AG04449 (cell line): Measurements from ENCODE around the gene ZNF662.
A peak's percentile ranks its signal among the peaks of the same experiment; 100 is the strongest.

Source experiments
- CTCF ChIA-PET: fragments of 350-600 bp; formaldehyde crosslinking; extraction: SDS; loops from one replicate; lab custom pipeline; 2021; ENCODE audit warnings: antibody characterized with exemption; lab: Yijun Ruan, JAX
- POLR2A ChIA-PET: fragments of 400-600, 350-600 bp; formaldehyde crosslinking; extraction: SDS; loops from one replicate; lab custom pipeline; 2020; ENCODE audit warnings: antibody characterized with exemption, inconsistent platforms; lab: Yijun Ruan, JAX
- DNase-seq: peaks from one replicate; pipeline ENCODE4 v3.0.0-alpha.2; 2010; ENCODE audit warnings: low read depth, low spot score
- H3K4me3 ChIP-seq: 2 replicates; pipeline ENCODE4 v1.5.1; 2011; ENCODE audit warnings: low read depth, mild to moderate bottlenecking, control low read depth, low read length
- CTCF ChIP-seq: IDR thresholded peaks from one replicate; pipeline ENCODE4 v1.5.1; 2011; ENCODE audit warnings: mild to moderate bottlenecking, moderate library complexity, low read length, control low read depth, inconsistent platforms; ENCODE audit not compliant: insufficient read depth; ENCODE audit errors: missing control alignments

The ZNF662 gene

GRCh38 chr3:42906070-42906847 lies at the start of gene ZNF662:
Gene ZNF662, plus strand, starts transcription at chr3:42906142. Its CDS starts 1,973 bp downstream, at chr3:42908115.
- no peak for TF ChIP-seq CTCF
- ChIA-PET POLR2A (no interaction called here), CTCF (no interaction called here)
- no peak for DNase-seq
- peak within 1 kb of the TSS; percentile 57 for H3K4me3 ChIP-seq

- TF ChIP-seq CTCF: no peak
- ChIA-PET CTCF (interaction anchor here (1.3 to 1.5 kb wide), 2 partner anchors 17 to 25 kb away, joined by 3 to 9 read pairs; no protein-coding TSS in a partner anchor), POLR2A (no interaction called here)
- H3K4me3 ChIP-seq: no peak overlapping the region
- no peak for DNase-seq
These were observed 49.4 kb upstream of the ZNF662 start for GRCh38 chr3:42856544-42856943.

GRCh38 chr3:42864321-42864950 lies 41.5 kb upstream of the ZNF662 start:
- no peak for TF ChIP-seq CTCF
- no peak for DNase-seq
- POLR2A ChIA-PET: no interaction called here
- H3K4me3 ChIP-seq: no peak overlapping the region
- CTCF ChIA-PET: no interaction called here

GRCh38 chr3:42865256-42865655 lies 40.7 kb upstream of the ZNF662 start:
- H3K4me3 ChIP-seq: no peak overlapping the region
- ChIA-PET POLR2A (no interaction called here), CTCF (interaction anchor here (1.2 kb wide), 1 partner anchor 636 kb away, joined by 3 read pairs; no protein-coding TSS in a partner anchor)
- no peak for TF ChIP-seq CTCF
- DNase-seq: no peak

GRCh38 chr3:42867138-42867537 lies 38.8 kb upstream of the ZNF662 start:
- POLR2A ChIA-PET: no interaction called here
- no peak for TF ChIP-seq CTCF
- H3K4me3 ChIP-seq: no peak overlapping the region
- CTCF ChIA-PET: no interaction called here
- DNase-seq: no peak

GRCh38 chr3:42868841-42869240 lies 37.1 kb upstream of the ZNF662 start:
- TF ChIP-seq CTCF: no peak
- ChIA-PET CTCF (interaction anchor here (1.3 to 2.4 kb wide), 2 partner anchors 10 to 13 kb away, joined by 6 read pairs; no protein-coding TSS in a partner anchor), POLR2A (no interaction called here)
- DNase-seq: no peak
- no peak overlapping the region for H3K4me3 ChIP-seq
